Activated CD4-positive, alpha-beta memory T cell treated with anti-CD3 and anti-CD28 coated beads for 36 hours (primary cell): ENCODE results near the gene DNAJB1. TPM values are rescaled to one million over a fixed set of nuclear protein-coding genes. Genes with fewer than 3 reads are reported as not detected.

Experiments
- CTCF ChIA-PET: fragments of 350-600 bp; sonication (Branson Sonifier 250); formaldehyde crosslinking; loops from one replicate; lab custom pipeline; 2021; ENCODE audit warnings: antibody characterized with exemption, inconsistent platforms; lab: Charles Lee
- POLR2A ChIA-PET: fragments of 350-600 bp; sonication (Branson Sonifier 250); formaldehyde crosslinking; loops from one replicate; lab custom pipeline; 2021; ENCODE audit warnings: antibody characterized with exemption; lab: Charles Lee
- DNase-seq: peaks from one replicate; pipeline ENCODE4 v3.0.0-alpha.2; 2020
- H3K27ac Mint-ChIP-seq: one replicate; pipeline ENCODE4 v1.8.0; 2021; ENCODE audit warnings: mixed read lengths
- H3K27me3 Mint-ChIP-seq: one replicate; pipeline ENCODE4 v1.8.0; 2021; ENCODE audit warnings: mixed read lengths
- H3K36me3 Mint-ChIP-seq: one replicate; pipeline ENCODE4 v1.8.0; 2021; ENCODE audit warnings: mixed read lengths
- H3K4me1 Mint-ChIP-seq: one replicate; pipeline ENCODE4 v1.8.0; 2021; ENCODE audit warnings: low read depth, mixed read lengths
- H3K4me3 Mint-ChIP-seq: one replicate; pipeline ENCODE4 v1.8.0; 2021; ENCODE audit warnings: mild to moderate bottlenecking, mixed read lengths
- H3K9me3 Mint-ChIP-seq: one replicate; pipeline ENCODE4 v1.8.0; 2021; ENCODE audit warnings: mixed read lengths
- intact Hi-C: fragments of 100-400 bp; cut with micrococcal nuclease; formaldehyde crosslinking; loops from one replicate; pipeline ENCODE4 v1.15.1; 2023
- total RNA-seq, 2 experiments: library from RNA; stranded (reverse); gene quantifications; one replicate each; pipeline ENCODE4 v1.2.3, GENCODE V29; 2021

DNAJB1 gene
- total RNA-seq, 2 experiments from 2014 or later, result 71.2 to 76.5 TPM

DNA sequence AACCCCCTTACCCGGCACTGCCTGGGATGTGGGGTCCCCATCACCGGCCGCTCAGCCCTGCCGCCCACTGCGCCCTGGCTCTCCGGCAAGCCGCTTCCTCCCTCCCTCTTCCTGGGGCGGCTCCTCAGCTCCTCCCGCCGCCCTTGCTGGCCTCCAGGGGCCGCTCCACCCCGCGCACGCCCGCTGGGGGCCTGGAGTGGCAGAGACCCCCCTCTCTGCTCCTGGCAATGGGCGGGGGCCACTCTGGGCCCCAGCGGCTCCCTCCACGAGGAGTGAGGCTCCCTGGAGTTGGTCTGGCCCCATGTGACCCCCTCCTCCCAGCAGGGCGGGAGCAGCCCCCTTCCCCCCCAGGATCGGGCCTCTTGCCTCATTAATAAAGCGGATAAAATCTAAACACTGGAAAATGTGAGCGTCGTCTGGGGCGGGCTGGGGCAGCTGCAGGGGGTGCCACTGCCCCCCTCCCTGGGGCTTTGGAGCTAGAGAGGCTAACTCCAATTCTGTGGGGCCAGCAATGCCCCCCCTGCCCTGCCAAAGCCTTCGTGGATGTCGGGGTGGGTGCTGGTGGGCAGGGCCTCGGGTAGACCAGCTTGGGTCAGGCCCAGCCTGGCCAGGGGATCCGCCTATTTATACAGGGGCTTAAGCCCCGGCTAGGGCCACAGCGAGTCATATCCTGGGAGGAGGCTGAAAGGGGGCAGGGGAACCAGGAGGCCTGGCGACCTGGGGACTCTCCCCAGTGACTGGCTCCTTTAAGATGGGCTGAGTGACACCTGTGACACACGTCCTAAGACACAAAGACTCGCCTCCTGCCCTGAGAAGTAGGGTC lies 42.7 kb downstream of the DNAJB1 start, which contains the start of gene PTGER1:
Gene PTGER1, minus strand, starts transcription at position 104 of the 823 bp plus-strand sequence. CDS start 1,034 bp downstream, outside the sequence.
- intact Hi-C loops, result no loop called here
- ChIA-PET POLR2A (interaction anchor here (1.0 to 1.2 kb wide), 2 partner anchors 39 to 43 kb away, joined by 3 read pairs; no protein-coding TSS in a partner anchor), CTCF (interaction anchor here (1.0 to 1.7 kb wide), 7 partner anchors 8 to 60 kb away, joined by 3 to 5 read pairs (median 4); partner anchors contain the start of genes DNAJB1 and PKN1)
- peak within 1 kb of the TSS; percentile 23 for H3K4me3 Mint-ChIP-seq
- DNase-seq, result peak; percentile 74
- peaks cover 29% of the 10 kb centered on the region for H3K4me1 Mint-ChIP-seq
- H3K27ac Mint-ChIP-seq, result no peak within 1 kb of the TSS
- peaks cover 4% of the 10 kb centered on the region for H3K36me3 Mint-ChIP-seq
- H3K9me3 Mint-ChIP-seq, result no peaks in the 10 kb centered on the region
- peaks cover 18% of the 10 kb centered on the region for H3K27me3 Mint-ChIP-seq

DNA sequence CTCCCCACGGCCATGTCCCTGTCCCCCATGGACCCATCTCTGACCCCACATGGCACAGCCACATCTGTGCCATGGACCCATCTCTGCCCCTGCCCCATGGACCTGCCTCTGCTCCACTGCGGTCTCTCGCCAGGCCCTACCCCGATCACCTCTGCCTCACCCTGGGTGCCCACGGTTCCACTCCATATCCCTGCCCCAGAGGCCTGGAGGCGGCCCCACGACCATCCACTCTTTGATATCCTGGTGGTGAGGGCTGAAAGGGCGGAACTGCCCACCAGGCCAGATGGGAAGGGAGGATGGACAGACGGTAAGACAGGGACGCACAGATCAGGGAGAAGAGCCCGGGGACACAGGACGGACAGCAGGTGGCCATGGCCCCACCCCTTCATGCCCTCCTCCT lies 43.4 kb downstream of the DNAJB1 start:
- Mint-ChIP-seq H3K4me1 (peaks cover 28% of the 10 kb centered on the region), H3K9me3 (no peaks in the 10 kb centered on the region), H3K4me3 (no peak overlapping the region), H3K36me3 (peaks cover 4% of the 10 kb centered on the region), H3K27ac (no peak overlapping the region), H3K27me3 (peaks cover 18% of the 10 kb centered on the region)
- no peak for DNase-seq
- CTCF ChIA-PET, result interaction anchor here (1.0 to 3.6 kb wide), 8 partner anchors 9 to 338 kb away, joined by 3 to 11 read pairs (median 4); partner anchors contain the start of genes ASF1B, DNAJB1 and PKN1
- intact Hi-C loops, result loop anchor here (5.0 kb wide), 1 partner anchor 338 kb away; the partner anchor contains the start of gene ASF1B
- POLR2A ChIA-PET, result interaction anchor here (1.0 to 1.2 kb wide), 2 partner anchors 39 to 42 kb away, joined by 3 read pairs; no protein-coding TSS in a partner anchor

DNA sequence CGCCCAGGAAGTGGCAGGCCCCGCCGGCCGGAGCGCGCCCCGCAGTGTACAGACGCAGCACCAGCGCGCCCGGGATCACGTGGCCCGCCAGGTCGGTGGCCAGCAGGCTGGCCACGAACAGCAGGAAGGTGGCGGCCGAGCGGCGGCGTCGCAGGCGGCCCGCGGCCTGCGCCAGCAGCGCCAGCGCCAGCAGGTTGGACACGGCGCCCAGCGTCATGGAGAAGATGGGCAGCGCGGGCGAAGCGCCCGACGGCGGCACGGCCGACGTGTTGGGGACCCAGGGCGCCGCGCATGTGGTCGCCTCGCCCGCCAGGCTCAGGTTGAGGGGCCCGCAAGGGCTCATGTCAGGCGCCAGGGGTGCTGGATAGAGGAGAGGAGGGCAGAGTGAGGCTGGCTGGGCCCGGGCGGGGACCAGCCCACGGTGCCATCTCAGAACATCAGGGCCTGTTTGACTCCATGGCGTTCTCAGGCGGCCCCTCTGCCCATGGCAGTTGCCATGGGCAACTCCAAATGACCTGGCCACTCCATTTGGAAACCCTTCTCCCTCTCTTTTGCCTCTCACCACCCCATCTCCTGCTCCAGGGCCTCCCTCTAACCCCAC lies 44.1 kb downstream of the DNAJB1 start:
- ChIA-PET CTCF (interaction anchor here (1.7 to 3.6 kb wide), 3 partner anchors 11 to 337 kb away, joined by 5 to 29 read pairs (median 11); partner anchors contain the start of genes ASF1B and PKN1), POLR2A (interaction anchor here (1.2 kb wide), 1 partner anchor 38 kb away, joined by 3 read pairs; no protein-coding TSS in a partner anchor)
- peaks cover 18% of the 10 kb centered on the region for H3K27me3 Mint-ChIP-seq
- peaks cover 28% of the 10 kb centered on the region for H3K4me1 Mint-ChIP-seq
- intact Hi-C loops, result loop anchor here (2.0 to 5.0 kb wide), 2 partner anchors 41 to 337 kb away; partner anchors contain the start of genes ASF1B and PKN1
- DNase-seq, result no peak
- H3K27ac Mint-ChIP-seq, result no peak overlapping the region
- H3K36me3 Mint-ChIP-seq, result peaks cover 6% of the 10 kb centered on the region
- no peaks in the 10 kb centered on the region for H3K9me3 Mint-ChIP-seq
- H3K4me3 Mint-ChIP-seq, result no peak overlapping the region

DNA sequence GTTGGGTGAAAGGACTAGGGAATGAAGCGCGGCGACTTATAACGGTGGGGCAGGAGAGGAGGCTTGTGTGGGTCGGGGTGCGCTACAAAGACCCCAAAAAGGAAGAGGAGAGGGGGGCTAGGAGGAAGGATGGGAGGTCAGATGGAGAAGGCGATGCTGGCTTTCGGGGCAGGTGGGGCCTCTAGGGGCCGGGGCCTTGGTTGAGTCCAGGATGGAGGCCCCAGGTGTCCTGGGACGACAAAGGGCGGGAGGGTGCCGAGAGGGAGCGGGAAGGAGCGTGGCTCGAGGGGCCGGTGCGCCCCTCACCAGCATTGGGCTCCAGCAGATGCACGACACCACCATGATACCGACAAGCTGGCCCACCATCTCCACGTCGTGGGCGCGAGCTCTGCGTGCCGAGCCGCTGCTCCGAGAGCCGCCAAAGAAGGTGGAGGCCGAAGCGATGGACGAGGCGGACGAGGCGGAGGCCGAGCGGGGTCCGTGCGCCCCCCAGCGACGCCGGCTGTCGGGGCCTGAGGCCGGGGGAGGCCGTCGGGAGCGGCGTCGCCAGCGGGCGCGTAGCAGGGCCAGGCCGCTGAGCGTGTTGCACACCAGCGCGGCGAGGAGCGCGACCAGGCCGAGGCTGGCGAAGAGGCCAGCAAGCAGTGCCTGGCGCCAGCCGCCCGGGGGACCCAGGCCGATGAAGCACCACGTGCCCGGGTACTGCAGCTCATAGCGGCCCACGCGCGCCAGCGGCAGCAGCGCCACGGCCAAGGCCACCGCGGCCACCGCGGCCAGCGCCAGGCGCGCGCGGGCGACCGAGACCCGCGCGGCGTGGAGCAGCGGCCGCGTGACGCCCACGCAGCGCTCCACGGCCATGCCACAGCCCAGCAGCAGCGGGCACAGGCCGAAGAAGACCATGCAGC lies 44.9 kb downstream of the DNAJB1 start:
- POLR2A ChIA-PET, result no interaction called here
- no peak overlapping the region for H3K27ac Mint-ChIP-seq
- H3K27me3 Mint-ChIP-seq, result peaks cover 18% of the 10 kb centered on the region
- H3K4me3 Mint-ChIP-seq, result no peak overlapping the region
- H3K4me1 Mint-ChIP-seq, result peaks cover 28% of the 10 kb centered on the region
- no peaks in the 10 kb centered on the region for H3K9me3 Mint-ChIP-seq
- no peak for DNase-seq
- CTCF ChIA-PET, result interaction anchor here (0.5 to 3.6 kb wide), 18 partner anchors 7 to 445 kb away, joined by 3 to 29 read pairs (median 4); partner anchors contain the start of genes ASF1B and PKN1
- peaks cover 4% of the 10 kb centered on the region for H3K36me3 Mint-ChIP-seq
- intact Hi-C loops, result loop anchor here (2.0 to 5.0 kb wide), 2 partner anchors 41 to 336 kb away; partner anchors contain the start of genes ASF1B and PKN1

DNA sequence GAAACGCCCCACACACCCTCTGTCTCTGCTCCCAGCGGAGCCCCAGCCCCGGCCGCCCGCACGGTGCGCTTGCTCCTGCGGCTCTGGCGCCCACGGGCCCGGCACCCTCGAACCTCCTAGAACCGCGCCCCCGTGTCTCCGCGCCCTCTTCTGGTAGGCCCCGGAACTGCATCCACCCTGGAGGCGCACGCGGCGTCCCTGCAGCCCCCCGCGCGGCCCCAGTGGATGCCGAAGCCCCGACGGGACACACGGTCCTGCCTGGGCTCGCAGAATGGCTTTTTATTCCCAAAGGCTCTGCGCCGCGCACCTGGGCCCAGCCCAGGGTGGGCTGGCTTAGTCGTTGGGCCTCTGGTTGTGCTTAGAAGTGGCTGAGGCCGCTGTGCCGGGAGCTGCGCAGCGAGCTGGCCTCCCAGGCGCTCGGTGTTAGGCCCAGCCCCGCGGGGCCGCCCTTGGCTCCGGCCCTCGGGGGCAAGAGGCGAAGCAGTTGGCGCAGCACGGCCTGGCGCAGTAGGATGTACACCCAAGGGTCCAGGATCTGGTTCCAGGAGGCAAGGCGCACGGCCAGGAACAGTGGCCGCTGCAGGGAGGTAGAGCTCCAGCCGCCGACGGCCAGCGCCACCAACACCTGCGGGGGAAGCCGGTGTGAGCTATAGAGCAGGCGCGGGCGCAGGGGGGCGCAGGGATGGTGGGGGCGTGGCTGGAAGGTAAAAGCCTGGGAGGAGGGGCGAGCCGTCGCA lies 45.8 kb downstream of the DNAJB1 start:
- H3K4me3 Mint-ChIP-seq, result no peak overlapping the region
- peaks cover 28% of the 10 kb centered on the region for H3K4me1 Mint-ChIP-seq

DNA sequence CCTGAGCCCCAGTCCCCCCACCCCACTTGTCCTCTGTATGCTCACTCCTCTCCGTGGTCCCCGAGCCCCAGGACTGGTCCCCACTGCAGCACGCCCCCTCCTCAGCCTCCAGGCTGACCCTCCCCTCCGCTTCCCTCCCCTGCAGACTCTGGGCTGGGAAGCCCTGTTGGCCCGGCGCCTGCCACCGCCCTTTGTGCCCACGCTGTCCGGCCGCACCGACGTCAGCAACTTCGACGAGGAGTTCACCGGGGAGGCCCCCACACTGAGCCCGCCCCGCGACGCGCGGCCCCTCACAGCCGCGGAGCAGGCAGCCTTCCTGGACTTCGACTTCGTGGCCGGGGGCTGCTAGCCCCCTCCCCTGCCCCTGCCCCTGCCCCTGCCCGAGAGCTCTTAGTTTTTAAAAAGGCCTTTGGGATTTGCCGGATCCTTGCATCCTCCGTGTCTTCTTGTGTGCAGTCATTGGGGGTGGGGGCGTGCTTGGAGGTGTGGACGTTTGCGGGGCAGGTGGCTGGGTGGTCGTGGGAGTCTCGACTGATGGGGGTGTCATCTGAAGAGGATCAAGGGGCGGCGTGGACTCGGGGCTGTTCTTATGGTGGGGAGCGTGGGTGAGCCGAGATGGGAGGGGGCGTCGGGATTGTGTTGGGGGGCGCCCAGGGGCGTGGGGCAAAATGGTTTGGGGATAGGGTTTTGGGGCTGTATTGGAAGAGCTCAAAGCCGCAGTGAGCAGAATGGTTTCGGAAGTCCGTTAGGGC lies 46.6 kb downstream of the DNAJB1 start:
- intact Hi-C loops, result loop anchor here (2.0 to 5.0 kb wide), 2 partner anchors 39 to 334 kb away; partner anchors contain the start of genes ASF1B and PKN1
- no peaks in the 10 kb centered on the region for H3K9me3 Mint-ChIP-seq
- H3K4me1 Mint-ChIP-seq, result peaks cover 26% of the 10 kb centered on the region
- DNase-seq, result no peak
- no peak overlapping the region for H3K4me3 Mint-ChIP-seq
- CTCF ChIA-PET, result interaction anchor here (0.9 to 3.6 kb wide), 12 partner anchors 9 to 553 kb away, joined by 3 to 29 read pairs (median 4); partner anchors contain the start of genes ASF1B and PKN1
- peaks cover 11% of the 10 kb centered on the region for H3K36me3 Mint-ChIP-seq
- H3K27ac Mint-ChIP-seq, result no peak overlapping the region
- POLR2A ChIA-PET, result no interaction called here
- peaks cover 18% of the 10 kb centered on the region for H3K27me3 Mint-ChIP-seq

More for the DNA sequence above, 45.8 kb downstream of the DNAJB1 start:
- peaks cover 18% of the 10 kb centered on the region for H3K27me3 Mint-ChIP-seq
- no peak overlapping the region for H3K27ac Mint-ChIP-seq
- CTCF ChIA-PET, result interaction anchor here (0.5 to 3.6 kb wide), 21 partner anchors 8 to 554 kb away, joined by 3 to 29 read pairs (median 4); partner anchors contain the start of genes ASF1B and PKN1
- peak; percentile 86 for DNase-seq
- H3K9me3 Mint-ChIP-seq, result no peaks in the 10 kb centered on the region
- POLR2A ChIA-PET, result no interaction called here
- intact Hi-C loops, result loop anchor here (2.0 to 5.0 kb wide), 2 partner anchors 40 to 335 kb away; partner anchors contain the start of genes ASF1B and PKN1
- H3K36me3 Mint-ChIP-seq, result peaks cover 7% of the 10 kb centered on the region

DNA sequence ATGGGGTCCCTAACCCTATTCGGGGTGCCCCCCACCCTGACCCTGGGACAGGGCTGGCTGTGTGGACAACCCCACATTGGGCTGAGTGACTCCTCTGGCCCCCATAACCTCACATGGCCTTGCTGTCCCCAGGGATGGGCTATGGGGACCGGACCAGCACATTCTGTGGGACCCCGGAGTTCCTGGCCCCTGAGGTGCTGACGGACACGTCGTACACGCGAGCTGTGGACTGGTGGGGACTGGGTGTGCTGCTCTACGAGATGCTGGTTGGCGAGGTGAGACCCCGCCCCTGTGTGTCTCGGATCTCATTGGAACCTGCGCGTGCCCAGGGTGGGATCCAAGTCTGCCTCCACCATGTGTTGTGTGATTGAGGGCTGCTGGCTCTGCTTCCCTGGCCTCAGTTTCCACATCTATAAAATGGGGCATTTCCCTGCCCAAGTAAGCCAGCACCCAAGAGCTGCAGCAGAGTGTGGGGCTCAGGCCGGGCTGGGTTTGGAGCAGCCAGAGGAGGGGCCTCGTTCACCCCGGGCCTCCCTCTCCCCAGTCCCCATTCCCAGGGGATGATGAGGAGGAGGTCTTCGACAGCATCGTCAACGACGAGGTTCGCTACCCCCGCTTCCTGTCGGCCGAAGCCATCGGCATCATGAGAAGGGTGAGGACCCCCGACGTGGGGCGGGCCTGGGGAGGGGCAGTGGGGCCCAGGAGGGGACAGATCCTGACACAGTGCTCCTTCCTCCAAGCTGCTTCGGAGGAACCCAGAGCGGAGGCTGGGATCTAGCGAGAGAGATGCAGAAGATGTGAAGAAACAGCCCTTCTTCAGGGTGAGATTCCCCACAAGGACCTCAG lies 47.9 kb downstream of the DNAJB1 start:
- POLR2A ChIA-PET, result no interaction called here
- H3K4me1 Mint-ChIP-seq, result peaks cover 15% of the 10 kb centered on the region
- intact Hi-C loops, result loop anchor here (5.0 kb wide), 1 partner anchor 333 kb away; the partner anchor contains the start of gene ASF1B
- no peak for DNase-seq
- H3K4me3 Mint-ChIP-seq, result no peak overlapping the region
- H3K36me3 Mint-ChIP-seq, result peaks cover 14% of the 10 kb centered on the region
- no peaks in the 10 kb centered on the region for H3K9me3 Mint-ChIP-seq
- CTCF ChIA-PET, result no interaction called here
- peaks cover 16% of the 10 kb centered on the region for H3K27me3 Mint-ChIP-seq
- H3K27ac Mint-ChIP-seq, result no peak overlapping the region

DNA sequence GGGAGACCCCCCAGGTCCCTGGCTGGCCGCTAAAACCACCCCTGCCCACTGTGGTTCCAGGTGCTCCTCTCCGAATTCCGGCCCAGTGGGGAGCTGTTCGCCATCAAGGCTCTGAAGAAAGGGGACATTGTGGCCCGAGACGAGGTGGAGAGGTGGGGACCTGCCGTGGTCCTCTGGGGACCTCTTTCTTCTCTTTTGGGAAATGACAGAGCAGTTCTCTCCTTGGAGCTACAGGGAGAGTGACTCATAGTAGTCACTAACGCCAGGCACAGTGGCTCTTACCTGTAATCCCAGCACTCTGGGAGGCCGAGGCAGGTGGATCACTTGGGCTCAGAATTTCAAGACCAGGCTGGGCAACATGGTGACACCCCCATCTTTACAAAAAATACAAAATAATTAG lies 50.4 kb downstream of the DNAJB1 start:
- Mint-ChIP-seq H3K4me3 (no peak overlapping the region), H3K36me3 (peaks cover 26% of the 10 kb centered on the region), H3K4me1 (peaks cover 3% of the 10 kb centered on the region), H3K27ac (no peak overlapping the region), H3K27me3 (peaks cover 1% of the 10 kb centered on the region), H3K9me3 (no peaks in the 10 kb centered on the region)
- CTCF ChIA-PET, result interaction anchor here (0.9 to 4.7 kb wide), 2 partner anchors 12 to 331 kb away, joined by 4 to 41 read pairs; partner anchors contain the start of gene ASF1B
- POLR2A ChIA-PET, result interaction anchor here (1.6 kb wide), 1 partner anchor 12 kb away, joined by 4 read pairs; no protein-coding TSS in a partner anchor
- intact Hi-C loops, result no loop called here
- no peak for DNase-seq

DNA sequence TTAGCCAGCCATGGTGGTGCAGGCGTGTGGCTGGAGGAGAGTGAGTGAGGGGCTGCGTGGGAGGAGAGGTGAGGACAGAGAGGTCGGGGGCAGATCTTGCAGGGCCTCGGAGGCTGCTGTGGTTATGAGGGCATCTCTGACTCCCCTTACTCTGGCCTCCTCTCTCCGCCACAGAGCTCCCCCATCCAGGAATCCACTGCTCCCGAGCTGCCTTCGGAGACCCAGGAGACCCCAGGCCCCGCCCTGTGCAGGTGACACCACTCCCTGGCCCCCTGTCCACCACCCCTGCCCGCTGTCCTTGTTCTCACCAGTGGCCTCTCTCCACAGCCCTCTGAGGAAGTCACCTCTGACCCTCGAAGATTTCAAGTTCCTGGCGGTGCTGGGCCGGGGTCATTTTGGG lies 50.8 kb downstream of the DNAJB1 start:
- Mint-ChIP-seq H3K9me3 (no peaks in the 10 kb centered on the region), H3K36me3 (peaks cover 28% of the 10 kb centered on the region), H3K4me3 (no peak overlapping the region), H3K27ac (no peak overlapping the region), H3K27me3 (no peaks in the 10 kb centered on the region), H3K4me1 (no peaks in the 10 kb centered on the region)
- ChIA-PET CTCF (interaction anchor here (1.1 to 4.7 kb wide), 2 partner anchors 12 to 35 kb away, joined by 4 to 41 read pairs; no protein-coding TSS in a partner anchor), POLR2A (interaction anchor here (1.6 kb wide), 1 partner anchor 11 kb away, joined by 4 read pairs; no protein-coding TSS in a partner anchor)
- no peak for DNase-seq
- intact Hi-C loops, result no loop called here
